Stimulated activated CD4-positive, alpha-beta T cell treated with anti-CD3 and anti-CD28 coated beads, TNF-alpha, amount 100 ng/mL, for 4 hours (primary cell): ENCODE data around the gene MAPKAP1.

Source experiments
- DNase-seq, 3 experiments: peaks; one replicate each; pipeline ENCODE4 v3.0.0-alpha.2; 2020; ENCODE audit warnings: low read depth in 3 of 3

Gene MAPKAP1

DNA sequence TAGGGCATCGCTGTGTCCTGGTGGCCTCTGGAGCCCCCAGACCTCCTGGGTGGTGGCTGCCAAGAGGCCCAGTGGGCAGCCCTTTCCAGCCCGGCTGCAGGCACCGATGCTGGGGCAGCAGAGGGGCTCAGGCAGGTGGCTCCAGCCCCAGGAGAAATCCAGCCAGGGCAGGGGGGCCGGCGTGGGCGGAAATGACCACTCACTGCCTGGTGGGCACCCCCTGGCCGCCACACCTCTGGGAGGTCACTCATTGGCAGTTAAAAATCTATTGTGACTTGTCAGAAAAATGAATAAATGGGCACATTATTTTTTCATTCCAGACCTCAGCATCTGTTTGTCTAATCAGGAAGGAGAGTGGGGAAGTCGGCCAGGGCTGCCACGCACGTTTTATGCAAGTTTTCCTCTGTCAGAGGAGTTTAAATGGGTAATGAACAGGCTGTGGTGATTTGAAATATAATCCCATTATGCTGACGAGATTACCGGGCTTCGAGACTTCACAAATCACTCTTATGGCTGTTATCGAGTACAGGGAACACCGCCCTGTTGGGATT lies 273.5 kb downstream of the MAPKAP1 start:
- no peak for DNase-seq

DNA sequence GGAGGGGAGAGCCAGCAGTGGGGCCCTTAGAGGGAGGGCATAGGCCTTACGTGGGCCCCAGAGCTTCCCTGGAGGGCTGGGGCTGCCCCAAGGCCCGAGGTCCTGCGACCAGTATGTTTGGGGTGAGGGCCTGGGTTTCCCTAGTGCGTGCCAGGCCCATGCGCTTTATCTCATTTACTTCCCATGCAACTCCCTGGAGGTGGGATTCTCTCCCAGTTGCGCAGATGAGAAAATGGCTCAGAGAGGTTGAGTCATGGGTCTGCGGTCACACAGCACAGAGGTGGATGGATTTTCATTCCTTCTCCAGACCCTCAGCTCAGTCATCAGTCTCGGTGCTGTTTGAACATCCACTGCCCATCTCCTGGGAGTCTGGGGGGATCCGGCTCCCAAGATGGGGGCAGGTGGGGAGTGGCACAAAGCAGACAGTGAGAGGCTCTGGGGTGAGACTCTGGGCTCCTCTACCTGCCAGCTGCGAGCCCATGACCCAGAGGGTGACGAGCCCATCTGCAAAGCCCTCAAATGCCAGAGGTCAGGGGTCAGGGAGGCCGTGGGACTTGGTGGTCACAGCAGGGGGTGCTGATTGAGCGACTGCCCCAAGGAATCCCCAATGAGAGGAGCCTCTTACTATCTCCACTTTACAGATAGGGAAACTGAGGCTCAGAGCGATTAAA lies 274.2 kb downstream of the MAPKAP1 start:
- no peak for DNase-seq

GRCh38 chr9:125431741-125432271 lies 275.2 kb downstream of the MAPKAP1 start:
- DNase-seq = no peak

DNA sequence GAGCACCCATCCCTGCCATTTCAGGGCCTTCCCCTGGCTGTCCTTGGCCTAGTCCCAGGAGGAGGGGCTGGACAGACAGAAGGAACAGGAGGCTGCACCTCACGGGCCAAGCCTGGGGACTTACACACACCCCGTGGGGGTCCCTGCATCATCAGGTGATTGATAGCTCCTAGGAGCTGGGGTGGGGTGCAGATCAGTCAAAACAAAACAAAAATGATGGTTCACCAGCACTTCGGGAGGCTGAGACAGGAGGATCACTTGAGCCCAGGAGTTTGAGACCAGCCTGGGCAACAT lies 276.0 kb downstream of the MAPKAP1 start:
- no peak for DNase-seq

DNA sequence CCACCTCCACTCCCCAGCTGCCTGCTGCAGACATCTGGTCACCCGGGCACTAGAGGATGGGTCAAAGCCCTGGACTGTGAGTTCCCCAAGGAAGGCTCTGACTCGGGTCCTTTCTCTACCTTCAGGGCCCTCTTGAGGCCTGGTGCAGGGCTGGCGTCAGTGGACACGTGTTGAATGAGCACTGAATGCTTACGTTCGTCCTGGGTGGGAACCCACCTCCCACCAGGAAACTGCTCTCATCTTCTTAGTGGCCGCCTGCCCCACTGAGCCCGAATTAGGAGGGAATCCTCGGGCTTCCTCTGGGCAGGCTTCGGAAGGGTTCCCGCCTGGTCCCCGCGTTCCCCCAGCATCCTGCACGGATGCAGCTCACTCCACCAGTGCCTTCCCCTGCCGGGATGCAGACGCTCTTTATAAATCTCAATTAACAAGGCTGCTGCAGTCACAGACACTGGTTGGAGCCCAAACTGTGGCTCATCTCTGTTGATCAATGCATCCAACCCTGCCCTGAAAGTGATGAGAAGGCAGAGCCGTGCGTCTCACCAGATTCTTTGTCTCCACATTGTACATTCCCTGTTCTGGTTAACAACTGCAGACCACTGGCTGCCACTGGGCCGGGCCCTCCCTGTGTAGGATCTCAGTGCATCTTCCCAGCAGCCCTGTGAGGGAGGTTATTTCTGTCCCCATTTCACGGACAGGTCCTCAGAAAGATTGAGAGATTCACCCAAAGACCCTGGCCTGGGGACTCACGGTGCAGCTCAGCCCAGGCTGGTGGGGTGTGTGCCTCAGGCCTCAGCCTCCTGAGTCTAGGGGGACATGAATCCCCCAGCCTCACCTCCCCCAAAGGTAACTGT lies 276.6 kb downstream of the MAPKAP1 start:
- DNase-seq = no peak

- DNase-seq = no peak
Measured at GRCh38 chr9:125429476-125430160, 277.4 kb downstream of the MAPKAP1 start.

GRCh38 chr9:125428902-125429467 lies 278.0 kb downstream of the MAPKAP1 start:
- DNase-seq = no peak

DNA sequence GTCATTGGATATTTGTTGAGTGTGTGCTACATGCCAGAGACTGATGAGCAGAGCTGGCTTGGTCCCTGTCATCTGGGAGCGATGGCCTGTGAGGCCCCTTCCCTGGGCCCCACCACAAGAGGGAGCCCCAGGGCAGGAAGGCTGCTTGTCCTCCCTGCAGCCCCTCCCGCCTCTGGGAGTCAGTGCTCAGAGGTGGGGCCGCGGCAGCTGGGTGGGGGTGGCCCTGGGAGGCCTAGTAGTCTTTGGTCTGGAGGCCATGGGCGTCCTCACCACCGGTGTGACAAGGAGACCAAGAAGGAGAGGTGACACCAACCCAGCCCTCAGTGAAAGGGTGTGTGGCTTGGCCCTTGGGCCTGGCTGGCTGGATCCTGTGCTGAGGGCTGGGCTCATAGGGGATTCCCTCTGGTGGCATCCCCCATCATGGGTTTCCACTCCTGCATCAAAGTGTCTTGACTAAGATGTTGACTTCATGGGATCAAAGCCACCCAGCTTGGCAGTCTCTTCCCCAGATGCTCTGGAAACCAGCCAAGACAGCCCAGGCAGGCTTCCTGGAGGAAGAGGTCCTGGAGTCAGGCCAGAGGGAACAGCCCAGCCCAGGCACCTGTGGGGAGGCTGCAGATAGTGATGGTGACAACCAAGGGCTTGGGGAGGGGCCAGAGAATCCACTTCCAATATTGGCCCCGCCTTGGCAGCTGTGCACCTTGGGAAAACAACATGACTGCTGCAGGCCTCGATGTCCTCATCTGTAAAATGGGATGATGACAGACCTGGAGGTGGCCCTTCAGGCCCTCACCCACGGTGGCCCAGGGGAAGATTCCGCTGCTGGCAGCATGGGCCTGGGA lies 278.7 kb downstream of the MAPKAP1 start:
- no peak for DNase-seq

DNA sequence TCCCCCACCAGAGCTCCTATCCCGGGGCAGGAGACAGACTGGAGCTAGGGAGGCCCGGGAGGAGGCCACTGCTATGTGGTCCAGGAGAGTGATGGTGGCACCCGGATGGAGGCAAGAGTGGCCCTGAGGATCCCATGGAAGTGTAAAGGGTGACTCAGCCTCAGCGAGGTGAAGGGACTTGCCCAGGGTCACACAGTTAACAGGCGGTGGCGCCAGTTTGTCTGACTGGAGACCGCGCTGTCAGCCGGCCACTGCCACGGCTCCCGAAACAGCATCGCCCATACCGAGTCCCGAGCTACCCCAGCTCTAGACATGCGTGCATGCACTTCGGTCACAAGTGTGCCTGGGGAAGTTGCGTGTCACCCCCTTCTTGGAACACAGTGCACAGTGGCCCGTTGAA lies 279.5 kb downstream of the MAPKAP1 start:
- DNase-seq = no peak

GRCh38 chr9:125426926-125427325 lies 280.1 kb downstream of the MAPKAP1 start:
- no peak for DNase-seq

GRCh38 chr9:125425901-125426515 lies 281.0 kb downstream of the MAPKAP1 start:
- no peak for DNase-seq

- no peak for DNase-seq
Measured at GRCh38 chr9:125425170-125425897, 281.7 kb downstream of the MAPKAP1 start.

- DNase-seq = no peak
Measured at GRCh38 chr9:125423964-125424363, 283.0 kb downstream of the MAPKAP1 start.

DNA sequence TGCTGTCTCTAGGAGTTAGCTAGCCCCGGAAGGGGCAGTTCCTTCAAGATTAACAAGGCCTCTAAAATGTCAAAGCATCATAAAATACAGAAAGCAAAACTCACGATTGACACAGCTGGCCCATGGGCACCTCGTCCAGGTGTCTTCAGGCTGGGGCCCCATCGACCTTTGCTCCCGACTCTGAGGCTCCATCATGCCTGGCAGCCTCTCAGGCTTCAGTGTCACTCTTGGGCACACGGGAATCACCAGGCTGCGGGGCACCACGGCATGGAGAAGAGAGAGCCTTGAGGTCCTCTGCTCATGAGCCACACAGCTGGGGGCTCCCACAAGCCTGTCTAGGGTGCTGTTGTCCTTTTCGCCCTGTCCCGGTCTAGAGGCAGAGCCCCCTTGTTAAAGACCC lies 284.2 kb downstream of the MAPKAP1 start:
- no peak for DNase-seq

- DNase-seq = no peak
Measured at GRCh38 chr9:125421591-125422181, 285.3 kb downstream of the MAPKAP1 start.

- no peak for DNase-seq
Measured at GRCh38 chr9:125421166-125421565, 285.8 kb downstream of the MAPKAP1 start.

DNA sequence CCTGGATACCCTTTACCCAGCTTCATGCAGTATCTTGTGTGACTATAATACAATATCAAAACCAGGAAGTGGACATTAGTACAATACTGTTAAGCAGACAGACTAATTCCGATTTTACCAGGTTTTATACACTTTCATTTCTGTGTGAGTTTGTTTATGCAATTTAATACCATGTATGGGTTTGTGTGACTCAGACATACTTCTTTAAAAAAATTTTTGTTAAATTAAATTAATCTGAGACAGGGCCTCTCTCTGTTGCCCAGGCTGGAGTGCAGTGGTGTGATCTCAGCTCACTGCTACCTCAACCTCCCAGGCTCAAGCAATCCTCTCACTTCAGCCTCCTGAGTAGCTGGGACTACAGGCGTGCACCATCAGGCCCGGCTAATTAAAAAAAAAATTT lies 288.6 kb downstream of the MAPKAP1 start:
- DNase-seq = no peak

DNA sequence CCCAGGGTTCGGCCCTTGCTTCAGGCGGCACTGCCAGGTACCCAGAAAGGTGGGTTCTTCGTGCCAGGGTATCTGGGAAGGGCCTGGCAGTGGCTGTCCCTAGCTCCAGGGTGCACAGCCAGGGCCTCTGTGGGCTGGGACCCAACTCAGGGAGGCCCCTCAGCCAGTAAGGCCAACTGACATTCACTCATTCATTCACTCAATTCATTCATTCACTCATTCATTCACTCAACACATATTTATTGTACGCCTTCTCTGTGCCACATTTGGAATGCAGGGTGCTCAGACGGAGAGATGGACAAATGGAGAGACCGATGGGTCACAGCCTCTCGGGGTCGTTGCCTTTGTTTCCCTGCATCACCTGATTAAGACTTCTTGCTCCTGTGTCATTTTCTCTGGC lies 290.5 kb downstream of the MAPKAP1 start:
- DNase-seq = no peak
